ENCODE data around the gene EPB41L4A.
A peak's percentile ranks its signal among the peaks of the same experiment; 100 is the strongest.
"Not testable (repeated sequence)": the region's sequence is repeated elsewhere in the genome, so short reads cannot be mapped to it uniquely, and the experiment has no call there.

The EPB41L4A gene, protein sequence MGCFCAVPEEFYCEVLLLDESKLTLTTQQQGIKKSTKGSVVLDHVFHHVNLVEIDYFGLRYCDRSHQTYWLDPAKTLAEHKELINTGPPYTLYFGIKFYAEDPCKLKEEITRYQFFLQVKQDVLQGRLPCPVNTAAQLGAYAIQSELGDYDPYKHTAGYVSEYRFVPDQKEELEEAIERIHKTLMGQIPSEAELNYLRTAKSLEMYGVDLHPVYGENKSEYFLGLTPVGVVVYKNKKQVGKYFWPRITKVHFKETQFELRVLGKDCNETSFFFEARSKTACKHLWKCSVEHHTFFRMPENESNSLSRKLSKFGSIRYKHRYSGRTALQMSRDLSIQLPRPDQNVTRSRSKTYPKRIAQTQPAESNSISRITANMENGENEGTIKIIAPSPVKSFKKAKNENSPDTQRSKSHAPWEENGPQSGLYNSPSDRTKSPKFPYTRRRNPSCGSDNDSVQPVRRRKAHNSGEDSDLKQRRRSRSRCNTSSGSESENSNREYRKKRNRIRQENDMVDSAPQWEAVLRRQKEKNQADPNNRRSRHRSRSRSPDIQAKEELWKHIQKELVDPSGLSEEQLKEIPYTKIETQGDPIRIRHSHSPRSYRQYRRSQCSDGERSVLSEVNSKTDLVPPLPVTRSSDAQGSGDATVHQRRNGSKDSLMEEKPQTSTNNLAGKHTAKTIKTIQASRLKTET

DNA sequence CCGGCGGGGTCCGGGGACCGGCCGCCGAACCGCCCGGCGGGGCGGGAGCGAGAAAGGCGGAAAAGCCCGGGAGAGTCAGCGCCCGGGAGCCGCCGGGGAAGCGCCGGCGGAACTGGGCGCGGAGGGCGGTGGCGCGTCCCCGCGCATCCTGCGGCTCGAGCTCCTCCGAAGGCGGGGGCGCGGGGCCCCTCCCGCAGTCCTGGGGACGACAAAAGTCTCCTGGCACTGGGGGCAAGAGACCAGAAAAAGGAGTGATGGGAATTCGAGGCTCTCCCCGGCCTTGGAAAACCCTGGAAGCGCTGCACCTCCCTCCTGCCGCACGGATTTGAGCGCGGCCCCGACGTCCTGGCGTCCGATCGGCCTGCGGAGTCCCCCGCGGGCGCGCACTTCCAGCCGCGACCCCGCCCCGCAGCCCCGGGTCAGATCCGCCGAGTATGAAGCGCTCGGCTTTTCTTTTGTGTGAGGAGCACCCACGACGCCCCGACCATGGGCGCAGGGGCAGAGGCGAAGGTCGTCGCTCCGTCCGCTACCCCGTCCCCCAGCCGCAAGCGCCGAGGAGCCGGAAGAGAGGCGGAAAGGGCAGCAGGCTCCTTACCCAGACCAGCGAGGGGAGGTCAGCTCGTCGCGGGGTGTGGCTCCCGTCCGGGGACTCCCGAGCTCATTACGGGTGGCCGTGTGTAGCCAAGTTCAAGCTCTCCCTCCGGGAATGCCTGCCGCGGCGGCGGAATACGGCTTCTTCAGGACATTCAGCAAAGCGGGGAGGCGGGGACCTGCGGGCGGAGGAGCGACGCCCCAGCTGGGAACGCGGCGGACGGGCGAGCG is at the start of gene EPB41L4A:
TSS of gene EPB41L4A (minus strand) at position 114 of the 822 bp plus-strand sequence. CDS start 238 bp downstream, outside the sequence.
- no peak for DNase-seq (ENCODE audit: low read depth)

DNA sequence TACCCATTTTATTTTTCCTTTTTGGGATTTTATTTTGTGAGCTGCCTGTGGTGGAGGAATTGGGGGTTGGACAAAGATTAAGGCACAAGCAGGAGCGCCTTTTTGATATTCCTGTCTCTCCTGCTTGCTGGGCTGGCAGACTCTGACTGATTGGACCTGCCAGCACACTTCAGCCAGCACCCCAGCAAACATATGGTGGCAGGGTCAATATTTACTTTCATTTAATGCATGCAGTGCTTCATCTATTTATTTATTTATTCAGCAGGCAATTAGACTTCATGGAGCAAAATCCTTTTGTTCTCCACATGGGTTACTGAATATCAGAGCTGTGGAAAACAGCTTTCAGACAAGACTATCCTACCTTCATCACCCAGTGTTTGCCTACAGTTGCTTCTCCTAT is 48.4 kb upstream of the EPB41L4A start:
- no peak for DNase-seq (ENCODE audit: low read depth)

DNA sequence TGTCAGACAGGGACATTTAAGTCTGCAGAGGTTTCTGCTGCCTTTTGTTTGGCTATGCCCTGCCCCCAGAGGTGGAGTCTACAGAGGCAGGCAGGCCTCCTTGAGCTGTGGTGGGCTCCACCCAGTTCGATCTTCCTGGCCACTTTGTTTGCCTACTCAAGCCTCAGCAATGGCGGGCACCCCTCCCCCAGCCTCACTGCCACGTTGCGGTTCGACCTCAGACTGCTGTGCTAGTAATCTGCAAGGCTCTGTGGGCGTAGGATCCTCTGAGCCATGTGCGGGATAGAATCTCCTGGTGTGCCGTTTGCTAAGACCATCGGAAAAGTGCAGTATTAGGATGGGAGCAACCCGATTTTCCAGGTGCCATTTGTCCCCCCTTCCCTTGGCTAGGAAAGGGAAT is 47.2 kb upstream of the EPB41L4A start:
- not testable (repeated sequence) for DNase-seq (ENCODE audit: low read depth)

DNA sequence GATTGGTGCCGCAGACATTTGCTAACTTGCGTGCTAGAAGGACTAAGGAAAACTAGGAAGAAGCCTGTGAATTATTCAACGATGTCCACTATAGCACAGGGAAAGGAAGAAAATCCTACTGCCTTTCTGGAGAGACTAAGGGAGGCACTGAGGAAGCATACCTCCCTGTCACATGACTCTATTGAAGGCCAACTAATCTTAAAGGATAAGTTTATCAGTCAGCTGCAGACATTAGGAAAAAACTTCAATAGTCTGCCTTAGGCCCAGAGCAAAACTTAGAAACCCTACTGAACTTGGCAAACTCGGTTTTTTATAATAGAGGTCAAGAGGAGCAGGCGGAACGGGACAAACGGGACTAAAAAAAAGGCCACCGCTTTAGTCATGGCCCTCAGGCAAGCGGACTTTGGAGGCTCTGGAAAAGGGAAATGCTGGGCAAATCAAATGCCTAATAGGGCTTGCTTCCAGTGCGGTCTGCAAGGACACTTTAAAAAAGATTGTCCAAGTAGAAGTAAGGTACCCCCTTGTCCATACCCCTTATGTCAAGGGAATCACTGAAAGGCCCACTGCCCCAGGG is 28.2 kb upstream of the EPB41L4A start:
- DNase-seq (ENCODE audit: low read depth): not testable (repeated sequence)

DNA sequence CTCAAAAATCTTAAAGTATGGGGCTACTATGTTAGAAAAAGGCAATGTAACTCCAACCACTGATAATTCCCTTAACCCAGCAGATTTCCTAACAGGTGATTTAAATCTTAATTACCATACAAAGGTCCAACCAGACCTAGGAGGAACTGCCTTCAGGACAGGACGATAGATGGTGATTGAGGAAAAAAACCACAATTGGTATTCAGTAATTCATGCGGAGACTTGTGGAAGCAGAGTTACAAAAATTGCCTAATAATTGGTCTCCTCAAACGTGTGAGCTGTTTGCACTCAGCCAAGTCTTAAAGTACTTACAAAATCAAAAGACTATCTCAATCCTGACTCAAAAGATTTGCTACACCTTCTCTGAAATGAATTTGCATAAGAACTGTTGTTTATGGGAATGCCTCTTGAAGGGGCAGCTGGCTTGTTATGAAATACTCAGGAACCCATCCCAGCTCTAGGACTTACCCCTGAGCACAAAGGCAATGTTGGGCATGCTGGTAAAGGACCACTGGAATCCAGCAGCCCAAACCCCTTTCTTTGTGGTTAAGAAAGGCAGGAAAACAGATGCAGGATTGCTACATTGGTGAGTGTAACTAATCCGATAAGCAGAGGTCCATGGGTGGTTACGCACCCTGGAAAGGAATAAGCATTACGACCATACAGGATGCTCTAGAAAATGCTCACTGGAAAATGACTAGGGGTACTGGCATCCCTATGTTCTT is 26.7 kb upstream of the EPB41L4A start:
- DNase-seq (ENCODE audit: low read depth): no peak

DNA sequence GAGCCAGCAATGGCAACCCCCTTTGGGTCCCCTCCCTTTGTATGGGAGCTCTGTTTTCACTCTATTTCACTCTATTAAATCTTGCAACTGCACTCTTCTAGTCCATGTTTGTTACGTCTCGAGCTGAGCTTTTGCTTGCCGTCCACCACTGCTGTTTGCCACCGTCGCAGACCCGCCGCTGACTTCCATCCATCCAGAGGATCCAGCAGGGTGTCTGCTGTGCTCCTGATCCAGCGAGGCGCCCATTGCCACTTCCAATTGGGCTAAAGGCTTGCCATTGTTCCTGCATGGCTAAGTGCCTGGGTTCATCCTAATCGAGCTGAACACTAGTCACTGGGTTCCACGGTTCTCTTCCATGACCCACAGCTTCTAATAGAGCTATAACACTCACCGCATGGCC is 24.9 kb upstream of the EPB41L4A start:
- DNase-seq (ENCODE audit: low read depth): not testable (repeated sequence)

DNA sequence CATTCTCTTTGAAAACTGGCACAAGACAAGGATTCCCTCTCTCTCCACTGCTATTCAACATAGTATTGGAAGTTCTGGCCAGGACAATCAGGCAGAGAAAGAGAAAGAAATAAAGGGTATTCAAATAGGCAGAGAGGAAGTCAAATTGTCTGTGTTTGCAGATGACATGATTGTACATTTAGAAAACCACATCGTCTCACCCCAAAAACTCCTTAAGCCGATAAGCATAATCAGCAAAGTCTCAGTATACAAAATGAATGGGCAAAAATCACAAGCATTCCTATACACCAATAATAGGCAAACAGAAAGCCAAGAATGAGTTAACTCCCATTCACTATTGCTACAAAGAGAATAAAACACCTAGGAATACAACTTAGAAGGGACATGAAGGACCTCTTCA is 21.0 kb upstream of the EPB41L4A start:
- no peak for DNase-seq (ENCODE audit: low read depth)

DNA sequence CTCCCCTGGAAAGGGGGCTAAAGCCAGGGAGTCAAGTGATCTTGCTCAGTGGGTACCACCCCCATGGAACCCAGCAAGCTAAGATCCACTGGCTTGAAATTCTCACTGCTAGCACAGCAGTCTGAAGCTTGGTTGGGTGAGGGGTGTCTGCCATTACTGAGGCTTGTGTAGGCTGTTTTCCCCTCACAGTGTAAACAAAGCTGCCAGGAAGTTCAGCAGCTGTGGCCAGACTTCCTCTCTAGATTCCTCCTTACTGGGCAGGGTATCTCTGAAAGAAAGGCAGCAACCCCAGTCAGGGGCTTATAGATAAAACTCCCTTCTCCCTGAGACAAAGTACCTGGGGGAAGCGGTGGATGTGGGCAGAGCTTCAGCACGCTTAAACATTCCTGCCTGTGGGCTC is 17.1 kb upstream of the EPB41L4A start:
- DNase-seq (ENCODE audit: low read depth): no peak

DNA sequence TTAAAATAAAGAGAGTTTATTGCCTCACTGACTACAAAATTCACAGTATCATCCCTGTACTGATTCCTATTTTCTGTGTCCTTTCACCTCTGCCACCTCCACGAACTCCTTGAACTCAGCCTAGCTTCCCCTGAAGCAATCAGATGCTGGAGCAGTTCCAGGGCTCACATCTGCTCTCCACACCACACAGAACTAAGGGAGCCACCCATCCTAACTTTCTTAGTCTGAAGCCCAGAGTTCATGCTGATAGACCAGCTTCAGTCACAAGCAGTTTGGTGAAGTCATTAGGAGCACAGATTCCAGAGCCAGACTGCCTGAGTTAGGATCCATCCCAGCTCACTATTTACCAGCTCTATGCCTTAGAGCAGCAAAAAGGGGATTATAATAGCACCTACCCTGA is 15.6 kb upstream of the EPB41L4A start:
- DNase-seq (ENCODE audit: low read depth): no peak

DNA sequence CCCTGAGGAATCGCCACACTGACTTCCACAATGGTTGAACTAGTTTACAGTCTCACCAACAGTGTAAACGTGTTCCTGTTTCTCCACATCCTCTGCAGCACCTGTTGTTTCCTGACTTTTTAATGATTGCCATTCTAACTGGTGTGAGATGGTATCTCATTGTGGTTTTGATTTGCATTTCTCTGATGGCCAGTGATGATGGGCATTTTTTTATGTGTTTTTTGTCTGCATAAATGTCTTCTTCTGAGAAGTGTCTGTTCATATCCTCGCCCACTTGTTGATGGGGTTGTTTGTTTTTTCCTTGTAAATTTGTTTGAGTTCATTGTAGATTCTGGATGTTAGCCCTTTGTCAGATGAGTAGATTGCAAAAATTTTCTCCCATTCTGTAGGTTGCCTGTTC is 7.1 kb upstream of the EPB41L4A start:
- DNase-seq (ENCODE audit: low read depth): not testable (repeated sequence)

DNA sequence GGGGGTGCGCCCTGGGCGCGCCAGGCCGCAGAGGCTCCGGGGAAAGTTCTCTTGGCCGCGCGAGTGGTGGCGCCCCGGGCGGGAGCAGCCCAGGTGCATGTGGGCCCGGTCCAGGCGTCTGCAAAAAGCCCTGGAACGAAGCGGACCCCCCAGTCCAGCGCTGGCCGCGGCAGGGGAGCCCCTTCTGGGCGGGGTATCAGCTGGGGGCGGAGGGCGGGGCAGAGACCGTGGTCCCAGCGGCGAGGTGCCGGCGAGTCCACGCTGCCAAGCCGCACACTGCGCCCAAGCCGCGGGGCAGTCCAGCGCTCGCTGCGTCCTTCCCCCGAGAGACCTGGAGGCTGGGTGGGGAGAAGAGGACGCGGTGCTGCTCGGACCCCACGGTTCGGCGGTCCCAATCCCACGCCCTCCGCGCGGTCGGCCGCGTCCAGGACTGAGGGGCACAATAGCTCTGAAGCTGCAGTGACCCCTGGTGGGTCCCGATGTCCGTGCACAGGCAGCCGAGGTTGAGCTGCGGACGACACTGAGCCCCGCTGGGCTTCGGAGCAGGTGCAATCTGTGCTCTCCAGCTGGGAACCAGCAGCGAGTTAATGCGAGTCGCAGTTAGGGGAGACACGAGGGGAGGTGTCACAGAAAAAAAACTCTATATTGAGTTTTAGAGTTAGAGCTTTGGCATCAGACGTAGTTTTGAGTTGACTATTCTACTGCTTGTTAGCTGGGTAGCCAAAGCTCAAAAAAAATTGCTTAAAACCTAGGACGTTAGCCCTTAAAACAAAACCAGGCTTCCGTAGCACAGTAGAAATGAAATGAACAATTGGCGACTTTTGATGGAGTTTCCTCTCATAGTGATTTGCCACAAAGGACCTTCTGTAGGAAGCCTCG is 1.1 kb upstream of the EPB41L4A start:
- DNase-seq (ENCODE audit: low read depth): peak; percentile 27

DNA sequence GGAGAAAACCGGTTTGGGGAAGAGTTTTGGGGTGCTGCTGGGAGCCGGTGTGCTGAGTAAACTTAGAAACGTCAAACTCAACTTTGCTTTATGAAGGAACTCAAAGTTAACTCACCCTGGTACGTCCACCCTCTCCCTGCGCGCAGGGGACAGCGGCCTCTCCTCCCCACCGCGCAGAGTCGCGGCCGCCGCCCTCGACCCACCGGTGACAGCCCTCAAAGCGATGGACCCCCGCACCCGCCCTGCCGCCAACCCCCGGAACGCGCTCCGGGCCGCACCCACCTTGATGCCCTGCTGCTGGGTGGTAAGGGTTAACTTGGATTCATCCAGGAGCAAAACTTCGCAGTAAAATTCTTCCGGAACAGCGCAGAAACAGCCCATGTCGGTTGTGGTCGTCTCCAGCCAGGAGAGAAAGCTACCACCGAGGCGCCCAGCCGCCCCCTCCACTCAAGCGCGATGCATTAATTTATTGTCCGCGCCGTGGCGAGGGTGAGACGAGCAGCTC is 366 bp downstream of the EPB41L4A start:
- DNase-seq (ENCODE audit: low read depth): no peak

DNA sequence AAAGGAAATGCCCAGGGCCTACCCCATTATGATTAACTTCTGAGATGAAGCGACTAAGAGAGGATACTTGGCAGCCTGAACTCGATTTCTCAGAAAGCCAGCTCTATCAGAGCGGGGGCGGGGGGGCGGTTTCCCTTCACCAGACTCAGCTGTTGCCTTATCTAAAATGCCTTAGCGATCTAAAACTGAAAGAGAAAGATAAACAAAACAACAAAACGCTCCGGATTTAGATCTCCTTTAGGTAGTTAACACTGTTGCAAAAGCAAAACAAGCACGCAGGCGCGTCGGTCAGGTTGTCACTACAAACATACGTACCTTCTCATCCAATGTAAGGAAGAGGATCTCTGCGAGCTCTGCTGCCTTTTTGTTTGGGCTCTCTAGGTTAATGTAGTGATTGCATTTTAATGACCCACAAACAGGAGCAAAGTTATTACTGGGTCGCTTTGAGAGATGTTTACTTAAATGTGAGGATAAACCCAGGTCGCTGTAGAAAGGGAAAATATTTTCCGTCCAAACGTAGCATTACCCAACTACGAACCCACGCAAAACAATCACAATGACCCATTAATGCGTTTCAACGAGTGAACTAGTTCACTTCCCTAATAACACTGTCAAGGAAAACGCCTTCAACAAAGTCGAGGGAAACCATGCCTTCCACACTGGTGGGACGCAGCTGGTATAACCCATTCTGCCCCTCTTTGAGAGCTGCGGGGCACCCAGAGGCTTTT is 982 bp downstream of the EPB41L4A start:
- peak; percentile 23 for DNase-seq (ENCODE audit: low read depth)

DNA sequence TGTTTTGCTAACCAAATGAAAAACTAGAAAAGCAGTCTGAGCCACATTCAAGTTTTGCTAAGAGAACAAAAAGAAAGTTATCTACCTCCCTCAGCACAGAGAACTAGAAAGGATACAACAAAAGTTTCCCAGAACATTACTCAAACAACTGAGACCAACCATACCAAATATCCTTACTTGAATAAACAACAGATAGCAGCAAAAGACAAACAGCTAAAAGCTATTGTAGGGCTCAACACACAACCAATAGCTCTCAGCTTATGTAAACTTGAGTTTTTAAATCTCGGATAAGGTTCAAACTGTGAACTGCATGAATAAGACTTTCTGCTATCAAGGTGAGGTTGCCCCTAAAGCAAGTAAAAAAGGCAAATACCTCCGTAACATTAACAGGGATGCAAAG is 3.5 kb downstream of the EPB41L4A start:
- DNase-seq (ENCODE audit: low read depth): no peak

DNA sequence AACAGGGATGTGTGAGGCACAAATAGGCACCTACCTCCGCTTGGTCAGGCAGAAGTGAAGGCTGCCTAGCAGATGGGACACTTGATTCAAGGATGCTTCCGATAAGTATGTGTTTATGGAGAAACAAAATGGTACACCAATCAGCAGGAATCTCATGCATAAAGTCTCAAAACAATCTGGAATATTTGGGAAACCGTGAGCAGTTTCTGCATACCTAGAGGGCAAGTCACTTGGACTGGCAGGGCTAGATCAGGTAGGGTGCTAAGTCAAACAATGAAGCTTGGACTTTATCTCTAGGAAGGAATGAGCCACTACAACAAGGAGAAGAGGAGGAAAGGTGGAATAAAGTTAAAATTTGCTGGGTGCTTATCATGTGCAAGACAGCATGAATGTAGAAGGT is 5.5 kb downstream of the EPB41L4A start:
- DNase-seq (ENCODE audit: low read depth): no peak

DNA sequence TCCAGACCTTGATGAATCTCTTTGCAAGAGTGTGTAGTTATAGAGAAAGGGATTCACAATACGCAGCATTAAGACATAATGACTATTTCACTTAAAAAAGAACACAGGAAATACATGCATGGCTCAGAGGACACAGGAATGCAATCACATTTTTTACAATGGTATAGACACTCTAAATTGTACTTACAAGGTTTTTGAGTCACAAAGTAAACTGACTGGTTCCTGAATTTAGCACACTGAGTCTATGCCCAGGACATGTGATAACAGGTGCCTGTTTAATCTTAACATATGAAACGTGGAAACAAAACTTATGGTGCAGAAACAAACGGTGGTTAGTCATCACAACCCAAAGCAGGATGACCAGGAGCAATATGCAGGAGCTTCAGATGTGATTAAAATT is 6.7 kb downstream of the EPB41L4A start:
- no peak for DNase-seq (ENCODE audit: low read depth)

DNA sequence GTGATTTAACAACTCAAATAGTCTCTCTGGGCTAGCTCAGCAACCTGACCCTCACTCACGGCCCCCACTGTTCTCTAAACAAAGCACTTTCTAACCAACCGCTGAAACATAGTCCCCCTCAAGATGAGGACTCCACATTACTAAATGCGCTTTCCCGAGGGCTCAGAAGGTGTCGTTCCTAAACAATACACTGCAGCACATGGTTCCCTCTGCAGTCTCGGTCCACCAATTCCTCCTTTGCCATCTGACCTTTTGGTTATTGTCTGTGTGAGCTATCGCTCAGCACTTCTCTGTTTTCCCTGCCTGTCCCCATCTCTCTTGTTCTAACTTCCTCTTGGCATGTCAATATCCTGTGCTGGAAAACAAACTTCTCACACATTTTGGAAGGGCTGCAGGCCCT is 7.2 kb downstream of the EPB41L4A start:
- DNase-seq (ENCODE audit: low read depth): no peak

DNA sequence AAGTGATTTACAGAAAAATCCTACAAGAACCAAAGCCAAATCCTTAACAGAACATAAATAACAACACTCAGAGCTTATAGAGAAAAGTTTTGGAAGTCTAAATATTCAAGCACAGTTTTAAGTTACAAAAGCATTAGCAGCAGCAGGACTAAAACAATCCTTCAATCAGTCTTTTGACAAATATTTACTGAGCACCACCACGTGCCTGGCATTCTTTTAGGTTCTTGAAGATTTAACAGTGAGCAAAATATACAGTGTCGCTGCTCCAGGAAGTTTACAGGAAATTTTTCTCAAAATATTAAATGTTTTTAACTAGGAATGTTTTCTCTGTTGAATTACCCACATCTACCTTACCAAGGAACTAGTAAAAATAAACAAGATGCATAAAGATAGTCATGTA is 11.4 kb downstream of the EPB41L4A start:
- no peak for DNase-seq (ENCODE audit: low read depth)

DNA sequence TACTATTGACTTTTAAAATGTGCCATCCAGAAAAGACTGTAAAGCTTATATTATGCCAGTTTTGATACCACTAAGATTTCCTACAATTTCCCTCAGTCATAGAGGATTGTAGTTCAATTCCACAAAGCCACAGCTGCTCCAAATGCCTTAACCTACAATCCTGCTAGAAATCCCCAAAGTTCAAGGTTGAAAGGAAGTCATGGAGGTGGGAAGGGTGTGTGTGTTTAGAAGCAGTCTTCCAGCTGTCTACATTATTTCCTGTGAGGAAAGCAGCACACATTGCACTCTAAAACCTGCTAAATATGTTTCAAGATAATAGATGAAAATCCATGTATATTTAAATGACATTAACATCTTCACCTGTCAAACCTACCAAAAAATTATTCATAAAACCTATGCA is 11.8 kb downstream of the EPB41L4A start:
- DNase-seq (ENCODE audit: low read depth): no peak

DNA sequence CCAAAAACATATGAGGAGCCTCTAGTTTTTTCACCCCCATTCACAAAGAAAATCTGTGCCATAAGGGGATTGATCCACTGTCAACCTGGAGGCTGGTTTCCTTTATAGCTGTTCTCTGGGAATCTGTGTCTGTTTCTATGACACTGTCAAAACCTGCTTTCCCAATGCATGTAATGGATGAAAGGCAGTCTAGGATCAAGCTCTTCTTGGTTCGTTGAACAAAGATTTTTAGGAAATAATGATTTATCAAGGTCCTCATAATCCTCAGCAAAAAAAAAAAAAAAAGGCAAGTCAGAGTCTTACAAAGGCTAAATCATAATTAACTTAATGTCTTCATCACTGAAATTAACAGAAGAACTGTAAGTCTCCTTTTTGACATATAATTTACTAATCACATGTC is 16.0 kb downstream of the EPB41L4A start:
- no peak for DNase-seq (ENCODE audit: low read depth)
